Measurements from ENCODE around the gene SLC9A8.
A peak's percentile ranks its signal among the peaks of the same experiment; 100 is the strongest.
"Not testable (repeated sequence)": the region's sequence is repeated elsewhere in the genome, so short reads cannot be mapped to it uniquely, and the experiment has no call there.

SLC9A8 gene, protein sequence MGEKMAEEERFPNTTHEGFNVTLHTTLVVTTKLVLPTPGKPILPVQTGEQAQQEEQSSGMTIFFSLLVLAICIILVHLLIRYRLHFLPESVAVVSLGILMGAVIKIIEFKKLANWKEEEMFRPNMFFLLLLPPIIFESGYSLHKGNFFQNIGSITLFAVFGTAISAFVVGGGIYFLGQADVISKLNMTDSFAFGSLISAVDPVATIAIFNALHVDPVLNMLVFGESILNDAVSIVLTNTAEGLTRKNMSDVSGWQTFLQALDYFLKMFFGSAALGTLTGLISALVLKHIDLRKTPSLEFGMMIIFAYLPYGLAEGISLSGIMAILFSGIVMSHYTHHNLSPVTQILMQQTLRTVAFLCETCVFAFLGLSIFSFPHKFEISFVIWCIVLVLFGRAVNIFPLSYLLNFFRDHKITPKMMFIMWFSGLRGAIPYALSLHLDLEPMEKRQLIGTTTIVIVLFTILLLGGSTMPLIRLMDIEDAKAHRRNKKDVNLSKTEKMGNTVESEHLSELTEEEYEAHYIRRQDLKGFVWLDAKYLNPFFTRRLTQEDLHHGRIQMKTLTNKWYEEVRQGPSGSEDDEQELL

DNA sequence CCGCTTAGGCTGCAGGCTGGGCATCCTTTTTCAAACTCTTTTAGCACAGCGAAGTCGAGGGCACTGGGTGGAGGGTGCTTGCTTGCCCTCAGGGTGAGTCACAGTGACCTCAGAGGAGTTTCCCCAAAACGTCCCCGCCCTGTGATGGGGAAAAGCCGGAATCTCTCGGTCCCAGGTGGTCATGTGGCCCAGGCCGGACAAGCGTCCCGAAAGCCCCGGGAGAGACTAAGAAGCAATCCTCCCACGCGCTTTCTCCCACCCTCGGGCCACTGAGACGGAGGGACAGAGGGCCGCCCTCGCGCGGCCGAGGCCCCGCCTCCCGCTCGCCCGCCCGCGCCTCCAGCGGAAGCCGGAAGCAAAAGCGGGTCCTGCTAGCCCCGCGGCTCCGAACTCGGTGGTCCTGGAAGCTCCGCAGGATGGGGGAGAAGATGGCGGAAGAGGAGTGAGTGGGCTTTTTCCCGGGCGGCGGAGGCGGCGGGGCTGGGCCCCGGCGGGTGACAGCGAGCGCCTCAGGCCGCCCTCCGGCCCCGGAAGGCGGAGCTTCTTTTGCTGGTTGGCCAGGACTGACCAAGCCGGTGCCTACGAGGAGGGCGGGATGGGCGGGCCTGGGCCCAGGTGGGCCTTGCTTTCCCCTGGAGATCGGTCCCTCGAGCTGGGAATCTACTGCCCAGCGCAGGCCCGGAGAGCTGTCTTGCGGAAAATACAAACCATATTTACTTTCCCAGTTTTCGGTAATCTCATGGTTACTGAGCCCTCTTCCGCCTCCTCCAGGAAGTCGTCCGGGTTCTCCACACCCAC, at the start of gene SLC9A8:
TSS of gene SLC9A8 (plus strand) at position 322 of the 798 bp plus-strand sequence. CDS start at position 417, 95 bp downstream.
- DNase-seq: peak; percentile 75

DNA sequence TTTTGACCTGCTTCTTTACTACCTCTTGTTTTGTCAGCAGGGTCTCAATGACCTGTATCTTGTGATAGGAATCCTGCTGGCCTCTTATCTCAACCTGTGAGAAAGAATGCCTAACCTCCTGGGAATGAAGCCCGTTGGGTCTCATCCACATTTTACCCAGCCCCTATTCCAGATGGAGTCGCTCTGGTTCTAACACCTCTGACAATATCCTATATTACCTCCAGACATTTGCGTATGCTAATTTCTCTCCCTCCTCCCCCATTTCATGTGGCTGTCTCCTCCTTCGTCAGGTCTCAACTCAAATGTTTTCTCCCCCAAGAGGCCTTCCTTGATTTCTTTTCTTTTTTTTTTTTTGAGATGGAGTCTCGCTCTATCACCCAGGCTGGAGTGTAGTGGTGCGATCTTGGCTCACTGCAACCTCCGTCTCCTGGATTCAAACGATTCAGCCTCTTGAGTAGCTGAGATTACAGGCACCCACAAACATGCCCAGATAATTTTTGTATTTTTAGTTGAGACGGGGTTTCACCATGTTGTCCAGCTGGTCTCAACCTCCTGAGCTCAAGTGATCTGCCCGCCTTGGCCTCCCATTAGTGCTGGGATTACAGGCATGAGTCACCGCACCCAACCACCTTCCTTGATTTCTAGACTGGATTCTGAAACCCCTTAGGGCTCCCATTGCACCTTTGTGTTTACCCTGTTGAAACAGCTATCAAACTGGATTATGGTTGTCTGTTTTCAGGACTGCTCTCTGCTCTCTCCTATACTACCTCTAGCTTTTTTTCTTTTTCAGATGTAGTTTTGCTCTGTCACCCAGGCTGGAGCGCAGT, 49.5 kb upstream of the SLC9A8 start:
- DNase-seq: no peak

DNA sequence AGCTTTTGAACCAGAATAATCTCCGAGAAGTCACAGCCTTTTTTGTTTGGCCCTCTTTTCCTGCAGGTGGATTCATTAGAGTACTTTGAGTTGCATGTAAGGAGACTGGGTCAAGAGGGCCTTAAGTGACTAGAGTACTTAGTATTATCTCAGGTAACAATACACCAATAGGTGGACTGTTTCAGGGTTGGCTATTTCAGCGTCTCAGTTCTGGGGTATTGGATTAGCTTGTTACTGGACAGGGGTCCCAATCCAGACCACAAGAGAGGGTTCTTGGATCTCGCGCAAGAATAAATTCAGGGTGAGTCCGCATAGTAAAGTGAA, 47.3 kb upstream of the SLC9A8 start:
- DNase-seq: no peak

DNA sequence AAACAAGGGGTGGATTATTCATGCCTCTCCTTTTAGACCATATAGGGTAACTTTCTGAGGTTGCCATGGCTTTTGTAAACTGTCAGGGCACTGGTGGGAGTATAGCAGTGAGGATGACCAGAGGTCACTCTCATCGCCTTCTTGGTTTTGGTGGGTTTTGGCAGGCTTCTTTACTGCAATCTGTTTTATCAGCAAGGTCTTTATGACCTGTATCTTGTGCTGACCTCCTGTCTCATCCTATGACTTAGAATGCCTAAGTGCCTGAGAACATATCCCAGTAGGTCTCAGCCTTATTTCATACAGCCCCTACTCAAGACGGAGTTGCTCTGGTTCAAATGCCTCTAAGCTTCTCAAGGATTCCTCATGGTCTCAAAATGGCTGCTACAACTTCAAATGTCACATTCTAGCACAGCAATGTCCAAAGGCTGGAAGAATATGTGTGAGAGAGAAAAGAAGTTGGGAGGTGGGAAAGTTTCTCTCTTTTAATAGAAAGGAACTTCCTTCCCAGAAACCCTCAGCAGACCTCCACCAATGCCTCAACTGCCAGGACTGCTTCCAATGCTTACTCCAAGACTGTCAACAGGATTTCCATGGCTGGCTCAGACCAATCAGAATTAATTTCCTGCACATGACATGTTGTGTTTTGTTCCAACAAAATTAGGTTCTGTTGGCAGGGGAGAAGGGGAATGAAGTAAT, 46.6 kb upstream of the SLC9A8 start:
- DNase-seq: no peak

DNA sequence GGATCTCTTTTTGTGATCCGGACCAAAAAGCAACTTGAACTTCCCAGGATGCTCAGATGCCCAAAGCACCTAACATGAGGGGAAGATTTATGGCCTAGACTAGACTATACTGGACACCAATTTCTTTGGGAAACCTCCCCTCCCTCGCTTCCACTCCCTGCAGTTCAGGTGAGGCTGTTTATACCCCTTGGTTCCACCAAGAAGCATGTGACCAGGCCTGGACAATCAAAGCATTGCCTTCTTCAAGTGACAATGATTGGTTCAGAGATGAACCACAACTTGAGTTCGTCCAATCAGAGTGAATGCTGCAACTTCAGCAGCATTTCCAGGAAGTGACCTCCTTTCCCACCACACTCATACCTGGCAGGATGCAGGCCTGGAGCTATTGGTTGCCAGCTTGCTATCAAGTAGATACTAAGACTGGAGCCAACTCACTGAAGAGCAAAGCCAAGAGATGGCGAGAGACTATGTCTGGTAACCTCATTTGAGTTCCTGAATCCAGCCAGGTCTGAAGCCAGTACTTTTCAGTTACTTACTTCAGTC, 45.6 kb upstream of the SLC9A8 start:
- DNase-seq: no peak

DNA sequence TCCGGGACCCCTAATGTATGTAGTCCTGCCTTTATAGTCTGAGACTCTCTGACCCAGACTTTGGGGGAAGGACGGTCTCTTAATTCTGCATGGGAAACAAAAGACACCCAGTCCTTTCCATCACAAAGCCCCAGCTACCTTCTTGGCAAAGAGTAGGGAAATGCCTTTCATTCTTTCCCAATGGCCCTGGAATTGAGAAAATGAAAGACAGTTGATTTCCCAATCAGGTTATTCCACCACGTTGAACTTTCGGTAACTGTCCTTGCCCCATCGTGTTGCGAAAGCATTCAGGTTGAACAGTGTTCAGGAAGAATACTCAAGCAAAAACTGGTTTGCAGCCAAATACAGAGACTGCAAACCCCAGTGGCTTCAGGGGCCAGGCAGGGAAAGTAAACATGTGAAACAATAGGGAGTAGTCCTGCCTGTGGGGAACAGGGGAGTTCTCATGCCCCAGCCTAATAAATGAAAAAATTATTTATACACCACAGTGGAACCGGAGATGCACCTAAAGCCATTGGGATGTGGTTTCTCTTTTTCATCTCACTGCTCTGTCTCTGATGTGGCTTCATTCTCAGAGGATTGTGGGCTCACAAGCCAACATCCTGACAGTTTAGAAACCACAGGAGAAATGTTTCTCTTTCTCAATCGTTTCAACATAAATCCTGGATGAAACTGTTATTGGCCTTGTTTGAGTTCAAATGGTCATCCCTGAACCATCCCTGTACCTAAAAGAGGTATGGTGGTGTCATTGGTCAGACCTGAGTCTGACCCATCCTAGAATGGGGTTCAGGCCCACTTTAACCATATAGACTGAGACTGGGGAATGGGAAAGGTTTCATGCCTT, 44.2 kb upstream of the SLC9A8 start:
- DNase-seq: no peak

DNA sequence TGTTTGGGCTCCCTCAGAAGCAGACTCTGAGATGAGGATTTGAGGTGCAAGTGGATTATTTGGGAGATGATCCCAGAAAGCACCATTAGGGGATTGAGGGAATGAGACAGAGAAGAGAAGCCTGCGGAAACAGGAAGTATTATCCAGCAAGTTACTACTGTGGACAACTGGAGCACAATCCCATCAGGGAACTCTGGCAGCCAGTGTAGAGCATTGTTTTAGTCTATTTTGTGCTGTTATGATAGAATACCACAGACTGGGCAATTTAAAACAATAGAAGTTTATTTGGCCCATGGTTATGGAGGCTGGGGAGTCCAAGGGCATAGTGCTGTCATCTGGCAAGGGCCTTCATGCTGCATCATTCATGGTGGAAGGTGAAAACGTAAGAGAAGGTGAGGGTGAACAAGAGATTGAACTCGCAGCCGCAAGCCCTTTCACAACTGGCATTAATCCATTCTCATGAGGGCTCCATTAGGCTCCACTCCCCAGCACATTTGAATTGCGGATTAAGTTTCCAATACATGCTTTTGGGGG, 43.5 kb upstream of the SLC9A8 start:
- no peak for DNase-seq

DNA sequence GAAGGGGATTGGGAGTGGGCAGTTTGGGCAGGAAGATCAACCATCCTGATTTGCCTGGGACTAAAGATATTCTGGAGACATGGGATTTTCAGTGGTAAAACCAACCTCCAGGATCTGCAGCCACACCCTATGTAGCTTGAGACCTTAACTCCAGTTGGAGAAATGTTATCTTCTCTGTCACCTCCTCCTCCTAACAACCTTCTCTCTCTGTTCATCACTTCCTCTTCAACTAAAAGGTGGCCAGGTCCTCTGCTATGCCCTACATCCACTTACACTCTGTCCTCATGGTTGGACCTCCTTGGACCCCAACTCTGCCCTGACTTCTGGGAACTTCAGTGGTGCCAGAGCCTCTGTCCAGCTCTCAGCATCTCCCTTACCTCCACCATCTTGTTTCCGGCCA, 42.0 kb upstream of the SLC9A8 start:
- no peak for DNase-seq

DNA sequence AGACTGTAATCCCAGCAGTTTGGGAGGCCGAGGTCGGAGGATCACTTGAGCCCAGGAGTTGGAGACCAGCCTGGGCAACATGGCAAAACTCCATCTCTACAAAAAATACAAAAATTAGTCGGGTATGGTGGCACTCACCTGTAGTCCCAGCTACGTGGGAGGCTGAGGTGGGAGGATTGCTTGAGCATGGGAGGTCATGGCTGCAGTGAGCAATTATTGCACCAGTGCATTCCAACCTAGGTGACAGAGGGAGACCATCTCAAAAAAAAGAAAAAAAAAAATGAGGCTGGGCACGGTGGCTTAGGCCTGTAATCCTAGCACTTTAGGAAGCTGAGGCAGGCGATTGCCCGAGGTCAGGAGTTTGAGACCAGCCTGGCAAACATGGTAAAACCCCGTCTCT, 38.4 kb upstream of the SLC9A8 start:
- DNase-seq: not testable (repeated sequence)

DNA sequence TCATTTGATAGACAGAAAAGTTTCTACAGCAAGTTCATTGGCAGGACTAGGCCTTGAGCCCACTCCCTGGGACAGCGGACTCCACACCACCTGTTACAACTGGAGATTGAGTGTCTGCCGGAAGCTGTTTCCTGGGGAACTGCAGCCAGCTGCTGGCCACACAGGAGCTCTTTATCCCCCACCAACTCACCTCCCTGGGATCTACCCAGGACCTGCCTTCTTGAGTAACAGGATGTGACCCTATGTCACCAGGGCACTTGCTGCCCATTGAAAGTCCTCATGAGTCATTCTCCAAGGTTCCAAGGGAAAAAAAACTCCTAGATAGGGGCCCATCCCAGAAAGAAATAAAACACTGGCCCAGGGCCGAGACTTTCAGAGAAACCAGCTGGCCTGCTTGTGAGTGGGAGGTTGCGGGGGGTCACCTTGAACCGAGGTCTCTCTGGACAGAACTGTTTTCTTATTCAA, 37.4 kb upstream of the SLC9A8 start:
- DNase-seq: no peak

DNA sequence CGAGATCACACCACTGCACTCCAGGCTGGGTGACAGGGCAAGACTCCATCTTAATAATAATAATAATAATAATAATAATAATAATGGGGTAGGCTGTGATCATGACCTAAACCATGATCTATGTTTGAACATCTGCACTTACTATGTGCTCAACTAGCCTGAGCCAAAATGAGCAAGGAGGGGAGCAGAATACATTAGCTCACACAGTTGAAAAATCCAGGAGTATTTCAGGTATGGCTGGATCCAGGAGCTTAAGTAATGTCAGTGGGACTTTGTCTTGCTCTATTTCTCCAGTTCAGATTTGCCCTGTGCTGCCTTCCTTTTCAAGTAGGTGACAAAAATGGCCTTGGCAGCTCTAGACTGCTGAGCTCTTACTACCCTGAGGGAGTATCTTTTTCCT, 32.7 kb upstream of the SLC9A8 start:
- no peak for DNase-seq

DNA sequence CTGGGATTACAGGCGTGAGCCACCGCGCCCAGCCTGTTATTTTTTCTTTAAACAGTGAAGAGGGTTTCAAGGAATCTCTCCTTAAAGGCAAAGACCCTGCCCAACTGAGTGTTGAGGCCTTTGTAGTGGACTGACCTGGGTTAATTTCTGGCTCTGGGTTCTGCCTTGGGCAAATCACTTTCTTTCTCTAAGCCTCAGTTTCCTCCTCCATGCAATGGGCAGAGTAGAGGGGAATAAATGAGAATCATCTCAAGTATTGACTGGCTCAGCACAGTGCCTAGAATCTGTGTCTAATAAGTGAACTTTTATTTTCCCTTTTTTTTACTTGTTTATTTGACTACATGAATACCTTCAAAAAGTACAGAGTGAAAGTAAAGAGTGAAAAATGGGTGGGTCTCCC, 31.0 kb upstream of the SLC9A8 start:
- DNase-seq: no peak

DNA sequence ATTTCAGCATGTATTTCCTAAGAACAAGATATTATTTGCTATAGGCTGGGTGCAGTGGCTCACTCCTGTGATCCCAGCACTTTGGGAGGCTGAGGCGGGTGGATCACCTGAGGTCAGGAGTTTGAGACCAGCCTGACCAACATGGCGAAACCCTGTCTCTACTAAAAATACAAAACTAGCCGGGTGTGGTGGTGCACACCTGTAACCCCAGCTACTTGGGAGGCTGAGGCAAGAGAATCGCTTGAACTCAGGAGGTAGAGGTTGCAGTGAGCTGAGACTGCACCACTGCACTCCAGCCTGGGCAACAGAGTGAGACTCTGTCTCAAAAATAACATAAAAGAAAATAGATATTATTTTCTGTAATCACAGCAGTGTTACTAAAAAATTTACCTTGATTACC, 30.2 kb upstream of the SLC9A8 start:
- not testable (repeated sequence) for DNase-seq

DNA sequence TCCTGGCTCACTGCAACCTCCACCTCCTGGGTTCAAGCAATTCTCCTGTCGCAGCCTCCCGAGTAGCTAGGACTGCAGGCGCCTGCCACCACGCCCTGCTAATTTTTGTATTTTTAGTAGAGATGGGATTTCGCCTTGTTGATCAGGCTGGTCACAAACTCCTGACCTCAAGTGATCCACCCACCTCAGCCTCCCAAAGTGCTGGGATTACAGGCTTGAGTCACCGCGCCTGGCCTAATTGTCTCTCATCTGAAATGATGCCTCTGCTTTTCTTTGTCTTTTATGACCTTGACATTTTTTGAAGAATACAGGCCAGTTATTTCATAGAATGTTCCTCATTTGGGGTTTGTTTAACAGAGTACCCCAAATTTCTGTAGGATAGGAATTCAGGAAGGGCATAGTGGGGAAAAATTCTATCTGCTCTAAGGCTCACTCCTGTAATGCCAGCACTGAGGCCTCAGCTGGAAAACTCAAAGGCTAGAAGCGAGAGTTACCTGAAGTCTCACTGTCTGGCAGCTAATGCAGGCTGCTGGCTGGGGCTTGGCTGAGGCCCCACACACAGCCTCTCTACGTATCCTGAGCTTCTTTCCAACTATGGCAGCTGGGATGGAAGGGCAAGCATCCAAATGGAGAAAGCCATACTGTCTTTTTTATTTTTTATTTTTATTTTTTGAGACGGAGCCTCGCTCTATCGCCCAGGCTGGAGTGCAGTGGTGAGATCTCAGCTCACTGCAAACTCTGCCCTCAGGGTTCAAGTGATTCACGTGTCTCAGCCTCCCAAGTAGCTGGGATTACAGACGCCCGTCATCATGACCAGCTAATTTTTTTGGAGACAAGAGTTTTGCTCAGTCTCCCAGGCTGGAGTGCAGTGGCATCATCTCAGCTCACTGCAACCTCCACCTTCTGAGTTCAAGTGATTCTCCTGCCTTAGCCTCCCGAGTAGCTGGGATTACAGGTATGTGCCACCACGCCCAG, 29.3 kb upstream of the SLC9A8 start:
- not testable (repeated sequence) for DNase-seq

DNA sequence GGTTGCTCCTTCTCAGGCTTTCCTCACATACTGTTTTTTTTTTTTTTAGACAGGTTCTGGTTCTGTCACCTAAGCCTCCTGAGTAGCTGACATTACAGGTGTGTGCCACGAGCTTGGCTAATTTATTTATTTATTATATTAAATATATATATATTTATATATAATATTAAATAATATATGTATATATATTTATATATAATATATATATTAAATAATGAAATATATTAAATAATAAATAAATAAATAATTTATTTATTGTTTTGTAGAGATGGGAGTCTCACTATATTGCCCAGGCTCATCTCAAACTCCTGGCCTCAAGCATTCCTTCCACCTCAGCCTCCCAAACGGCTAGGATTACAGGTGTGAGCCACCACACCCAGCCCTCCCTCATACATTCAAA, 28.3 kb upstream of the SLC9A8 start:
- no peak for DNase-seq

DNA sequence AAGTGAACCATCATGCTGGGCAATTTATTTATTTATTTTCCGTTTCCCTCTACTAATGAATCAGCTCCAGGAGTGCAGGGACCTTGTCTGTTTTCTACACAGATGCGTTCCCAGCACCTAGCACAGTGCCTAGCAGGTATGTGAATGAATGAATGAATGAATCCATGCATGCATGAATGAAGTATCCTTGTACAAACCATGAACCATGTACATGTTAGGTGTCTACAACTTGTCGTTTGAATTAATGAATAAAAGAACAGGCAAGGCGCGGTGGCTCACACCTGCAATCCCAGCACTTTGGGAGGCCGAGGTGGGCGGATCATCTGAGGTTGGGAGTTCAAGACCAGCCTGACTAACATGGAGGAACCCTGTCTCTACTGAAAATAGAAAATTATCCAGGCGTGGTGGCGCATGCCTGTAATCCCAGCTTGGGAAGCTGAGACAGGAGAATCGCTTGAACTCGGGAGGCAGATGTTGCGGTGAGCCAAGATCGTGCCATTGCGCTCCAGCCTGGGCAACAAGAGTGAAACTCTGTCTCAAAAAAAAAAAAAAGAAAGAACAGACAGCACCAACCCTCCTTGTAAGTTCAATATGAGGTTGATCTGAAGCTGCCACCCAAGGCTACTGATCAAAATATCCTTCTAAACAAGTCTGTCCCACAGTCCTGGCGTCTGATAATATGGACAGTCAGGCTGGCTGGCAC, 27.3 kb upstream of the SLC9A8 start:
- no peak for DNase-seq

DNA sequence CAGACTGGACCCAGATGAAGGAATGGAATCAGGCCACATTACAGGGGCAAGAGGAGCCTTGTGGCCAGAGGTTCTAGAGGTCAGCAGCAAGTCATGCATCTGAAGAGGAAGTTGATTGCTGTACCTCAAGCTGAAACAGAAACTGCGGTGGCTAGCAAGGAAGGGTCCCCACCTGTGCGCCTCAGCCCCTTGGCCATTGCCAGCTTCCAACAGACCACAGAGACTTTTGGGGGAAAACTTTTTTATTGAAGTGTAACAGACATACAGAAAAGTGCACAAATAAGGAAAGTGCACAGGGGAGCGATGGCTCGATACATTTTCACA, 26.8 kb upstream of the SLC9A8 start:
- DNase-seq: no peak

DNA sequence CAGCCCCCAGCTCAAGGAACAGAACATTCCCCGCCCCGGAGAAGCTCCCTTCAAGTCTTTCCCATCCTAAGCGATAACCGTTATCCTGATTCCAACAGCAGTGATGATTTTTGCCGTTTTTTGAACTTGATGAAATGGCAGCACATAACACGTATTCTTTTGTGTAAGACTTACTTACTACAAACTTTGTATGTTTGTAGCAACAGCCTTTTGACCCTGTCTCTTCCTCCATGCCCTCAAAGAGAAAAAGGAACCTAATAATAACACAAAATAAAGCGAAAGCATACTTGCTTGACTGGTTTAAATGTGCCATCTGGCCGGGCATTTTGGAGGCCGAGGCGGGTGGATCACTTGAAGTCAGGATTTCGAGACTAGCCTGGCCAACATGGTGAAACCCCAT, 26.4 kb upstream of the SLC9A8 start:
- DNase-seq: no peak
